NCI-H226 (cell line): Measurements from ENCODE around the gene MACROD2.

ENCODE experiments used
- DNase-seq: peaks from one replicate; pipeline ENCODE4 v3.0.0-alpha.2; 2015

Gene MACROD2

GRCh38 chr20:16078172-16078898 is 2083.0 kb downstream of the MACROD2 start:
- DNase-seq = no peak

- no peak for DNase-seq
Measured at GRCh38 chr20:16081421-16081820, 2086.1 kb downstream of the MACROD2 start.

- no peak for DNase-seq
Measured at GRCh38 chr20:16082051-16082550, 2086.8 kb downstream of the MACROD2 start.

GRCh38 chr20:16083639-16084280 is 2088.4 kb downstream of the MACROD2 start:
- no peak for DNase-seq

GRCh38 chr20:16095226-16095625 is 2099.9 kb downstream of the MACROD2 start:
- no peak for DNase-seq

GRCh38 chr20:16096756-16097326 is 2101.5 kb downstream of the MACROD2 start:
- DNase-seq = no peak

GRCh38 chr20:16097788-16098187 is 2102.5 kb downstream of the MACROD2 start:
- DNase-seq = no peak

GRCh38 chr20:16098890-16099639 is 2103.7 kb downstream of the MACROD2 start:
- DNase-seq = no peak

GRCh38 chr20:16100111-16100510 is 2104.8 kb downstream of the MACROD2 start:
- no peak for DNase-seq

- DNase-seq = no peak
Measured at GRCh38 chr20:16100767-16101166, 2105.5 kb downstream of the MACROD2 start.
